Measurements from ENCODE around the gene PALLD. TPM values are rescaled to one million over a fixed set of nuclear protein-coding genes. Genes with fewer than 3 reads are reported as not detected.

Gene PALLD
- total RNA-seq, 4 donors from 2014 or later = 1,903 to 3,507 (median 2,130) TPM

GRCh38 chr4:168612450-168613135 is 115.7 kb downstream of the PALLD start:
- Histone ChIP-seq H3K27ac (replicated peaks in 1 of 4) (no peak overlapping the region), H3K9me3 (no peaks in the 10 kb centered on the region), H3K27me3 (no peaks in the 10 kb centered on the region), H3K36me3 (no peaks in the 10 kb centered on the region), H3K4me1 (peaks cover 9 to 20% (median 11%) of the 10 kb centered on the region in 4 donors), H3K4me3 (no peak overlapping the region)
- intact Hi-C loops (cut with DNase I) = no loop called here
- TF ChIP-seq POLR2AphosphoS5 (IDR thresholded peaks at IDR 0.05) = no peak
- TF ChIP-seq POLR2A (IDR thresholded peaks at IDR 0.05; ENCODE audit: low read depth) = no peak
- TF ChIP-seq, protein P1, sequence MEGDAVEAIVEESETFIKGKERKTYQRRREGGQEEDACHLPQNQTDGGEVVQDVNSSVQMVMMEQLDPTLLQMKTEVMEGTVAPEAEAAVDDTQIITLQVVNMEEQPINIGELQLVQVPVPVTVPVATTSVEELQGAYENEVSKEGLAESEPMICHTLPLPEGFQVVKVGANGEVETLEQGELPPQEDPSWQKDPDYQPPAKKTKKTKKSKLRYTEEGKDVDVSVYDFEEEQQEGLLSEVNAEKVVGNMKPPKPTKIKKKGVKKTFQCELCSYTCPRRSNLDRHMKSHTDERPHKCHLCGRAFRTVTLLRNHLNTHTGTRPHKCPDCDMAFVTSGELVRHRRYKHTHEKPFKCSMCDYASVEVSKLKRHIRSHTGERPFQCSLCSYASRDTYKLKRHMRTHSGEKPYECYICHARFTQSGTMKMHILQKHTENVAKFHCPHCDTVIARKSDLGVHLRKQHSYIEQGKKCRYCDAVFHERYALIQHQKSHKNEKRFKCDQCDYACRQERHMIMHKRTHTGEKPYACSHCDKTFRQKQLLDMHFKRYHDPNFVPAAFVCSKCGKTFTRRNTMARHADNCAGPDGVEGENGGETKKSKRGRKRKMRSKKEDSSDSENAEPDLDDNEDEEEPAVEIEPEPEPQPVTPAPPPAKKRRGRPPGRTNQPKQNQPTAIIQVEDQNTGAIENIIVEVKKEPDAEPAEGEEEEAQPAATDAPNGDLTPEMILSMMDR (IDR thresholded peaks at IDR 0.05) = no peak
- no peak for TF ChIP-seq EP300 (IDR thresholded peaks at IDR 0.05)
- 64% methylated on average over 3 of the region's 4 CpGs for WGBS
- DNase-seq (ENCODE audit: extremely low spot score) = no peak

DNA sequence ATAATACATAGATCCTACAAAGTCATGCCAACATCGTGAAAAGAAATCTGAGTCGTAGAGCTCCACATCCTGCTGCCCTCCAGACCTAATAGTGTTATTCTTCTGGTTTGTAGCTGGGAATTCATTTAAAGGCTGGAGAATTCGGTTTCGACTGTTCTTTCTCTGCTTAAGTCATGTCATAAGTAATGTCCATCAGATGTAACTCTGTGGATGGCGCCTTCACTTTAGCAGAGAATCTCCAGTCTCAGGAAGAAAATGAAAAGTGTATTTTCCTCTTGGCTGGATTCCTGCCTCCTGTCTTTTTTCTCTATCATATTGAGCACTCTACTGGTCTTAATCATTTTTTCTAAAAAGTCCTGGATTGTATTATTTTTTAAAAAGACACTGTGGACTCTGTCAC is 117.0 kb downstream of the PALLD start:
- Histone ChIP-seq H3K9me3 (no peaks in the 10 kb centered on the region), H3K4me3 (no peak overlapping the region), H3K27me3 (no peaks in the 10 kb centered on the region), H3K36me3 (no peaks in the 10 kb centered on the region), H3K4me1 (peaks cover 10 to 20% (median 12%) of the 10 kb centered on the region in 4 donors), H3K27ac (replicated peaks in 1 of 4) (no peak overlapping the region)
- WGBS = 97% methylated on average over 5 of the region's 5 CpGs
- intact Hi-C loops (cut with DNase I) = no loop called here
- DNase-seq (ENCODE audit: extremely low spot score) = no peak
- TF ChIP-seq EP300 (IDR thresholded peaks at IDR 0.05) = no peak
- TF ChIP-seq POLR2A (IDR thresholded peaks at IDR 0.05; ENCODE audit: low read depth) = no peak
- TF ChIP-seq POLR2AphosphoS5 (IDR thresholded peaks at IDR 0.05) = no peak

- Histone ChIP-seq H3K9me3 (no peaks in the 10 kb centered on the region), H3K36me3 (no peaks in the 10 kb centered on the region), H3K27me3 (no peaks in the 10 kb centered on the region), H3K4me1 (peaks cover 10 to 26% (median 14%) of the 10 kb centered on the region in 4 donors), H3K4me3 (no peak overlapping the region), H3K27ac (replicated peaks in 1 of 4) (no peak overlapping the region)
- no peak for DNase-seq (ENCODE audit: extremely low spot score)
- intact Hi-C loops (cut with DNase I) = no loop called here
- TF ChIP-seq POLR2A (IDR thresholded peaks at IDR 0.05; ENCODE audit: low read depth) (no peak), POLR2AphosphoS5 (IDR thresholded peaks at IDR 0.05) (no peak), EP300 (IDR thresholded peaks at IDR 0.05) (no peak)
- TF ChIP-seq, protein P1 (IDR thresholded peaks at IDR 0.05) = no peak
- 84% methylated on average over 4 of the region's 4 CpGs for WGBS
Observed at GRCh38 chr4:168614281-168615057, 117.6 kb downstream of the PALLD start.

GRCh38 chr4:168615294-168616065 is 118.6 kb downstream of the PALLD start:
- peak in 1 of 2 donors; percentile 11 for TF ChIP-seq POLR2AphosphoS5 (IDR thresholded peaks at IDR 0.05)
- TF ChIP-seq, protein P1 (IDR thresholded peaks at IDR 0.05) = no peak
- WGBS = 66% methylated on average over 5 of the region's 5 CpGs
- no peaks in the 10 kb centered on the region for H3K36me3 ChIP-seq
- intact Hi-C loops (cut with DNase I) = no loop called here
- H3K27me3 ChIP-seq = no peaks in the 10 kb centered on the region
- peak overlapping the region in 1 of 4 donors; percentile 44 for H3K27ac ChIP-seq (replicated peaks in 1 of 4)
- DNase-seq (ENCODE audit: extremely low spot score) = no peak
- H3K4me3 ChIP-seq = no peak overlapping the region
- H3K9me3 ChIP-seq = no peaks in the 10 kb centered on the region
- H3K4me1 ChIP-seq = peaks cover 10 to 31% (median 14%) of the 10 kb centered on the region in 4 donors
